ENCODE data around the gene C1QC.

Gene C1QC

GRCh38 chr1:22650089-22650693, 6.8 kb downstream of the C1QC start:
- no peaks in the 10 kb centered on the region for H3K9me3 ChIP-seq (ENCODE audit: control insufficient read depth, insufficient read depth, low read length)
- no peaks in the 10 kb centered on the region for H4K20me1 ChIP-seq (ENCODE audit: control insufficient read depth, insufficient read depth, low read depth, low read length)
- H3K4me2 ChIP-seq (ENCODE audit: low read length), result no peak overlapping the region
- H3K79me2 ChIP-seq (ENCODE audit: control insufficient read depth, low read length), result no peaks in the 10 kb centered on the region
- H3K36me3 ChIP-seq (ENCODE audit: control insufficient read depth, low read length), result no peaks in the 10 kb centered on the region
- no peak overlapping the region for H3K4me3 ChIP-seq (ENCODE audit: low read length)
- H3K9me2 ChIP-seq (replicated peaks; ENCODE audit: control insufficient read depth, low read length), result no peaks in the 10 kb centered on the region
- H3K27ac ChIP-seq (ENCODE audit: low read depth, low read length), result no peak overlapping the region
- H3K4me1 ChIP-seq (ENCODE audit: control insufficient read depth, low read length), result no peaks in the 10 kb centered on the region
- H3K27me3 ChIP-seq (ENCODE audit: control insufficient read depth, low read length), result no peaks in the 10 kb centered on the region
- no peaks in the 10 kb centered on the region for H3F3A ChIP-seq (ENCODE audit: control insufficient read depth, insufficient read depth)
- TF ChIP-seq CTCF (IDR thresholded peaks at IDR 0.05; ENCODE audit: low read depth, low read length, poor library complexity, severe bottlenecking), result no peak
- TF ChIP-seq EZH2phosphoT487 (IDR thresholded peaks at IDR 0.05; ENCODE audit: borderline replicate concordance, low read length), result no peak

- Histone ChIP-seq H3K79me2 (ENCODE audit: control insufficient read depth, low read length) (no peaks in the 10 kb centered on the region), H3K4me2 (ENCODE audit: low read length) (no peak overlapping the region), H3K9me3 (ENCODE audit: control insufficient read depth, insufficient read depth, low read length) (no peaks in the 10 kb centered on the region), H3K4me1 (ENCODE audit: control insufficient read depth, low read length) (no peaks in the 10 kb centered on the region), H3K36me3 (ENCODE audit: control insufficient read depth, low read length) (no peaks in the 10 kb centered on the region), H3K27ac (ENCODE audit: low read depth, low read length) (no peak overlapping the region), H3K9me2 (replicated peaks; ENCODE audit: control insufficient read depth, low read length) (no peaks in the 10 kb centered on the region), H3F3A (ENCODE audit: control insufficient read depth, insufficient read depth) (no peaks in the 10 kb centered on the region), H3K4me3 (ENCODE audit: low read length) (no peak overlapping the region), H4K20me1 (ENCODE audit: control insufficient read depth, insufficient read depth, low read depth, low read length) (no peaks in the 10 kb centered on the region), H3K27me3 (ENCODE audit: control insufficient read depth, low read length) (no peaks in the 10 kb centered on the region)
- TF ChIP-seq EZH2phosphoT487 (IDR thresholded peaks at IDR 0.05; ENCODE audit: borderline replicate concordance, low read length) (no peak), CTCF (IDR thresholded peaks at IDR 0.05; ENCODE audit: low read depth, low read length, poor library complexity, severe bottlenecking) (no peak)
These were observed 8.8 kb downstream of the C1QC start for GRCh38 chr1:22651941-22652856.

GRCh38 chr1:22652881-22653316, 9.5 kb downstream of the C1QC start, which contains the start of gene C1QB:
Gene C1QB, plus strand, starts transcription at chr1:22653236. Its CDS starts 6,227 bp downstream, at chr1:22659463.
- Histone ChIP-seq H3K79me2 (ENCODE audit: control insufficient read depth, low read length) (no peaks in the 10 kb centered on the region), H3K27ac (ENCODE audit: low read depth, low read length) (no peak within 1 kb of the TSS), H3K9me2 (replicated peaks; ENCODE audit: control insufficient read depth, low read length) (no peaks in the 10 kb centered on the region), H3F3A (ENCODE audit: control insufficient read depth, insufficient read depth) (no peaks in the 10 kb centered on the region), H3K4me3 (ENCODE audit: low read length) (no peak within 1 kb of the TSS), H4K20me1 (ENCODE audit: control insufficient read depth, insufficient read depth, low read depth, low read length) (no peaks in the 10 kb centered on the region), H3K27me3 (ENCODE audit: control insufficient read depth, low read length) (no peaks in the 10 kb centered on the region), H3K4me1 (ENCODE audit: control insufficient read depth, low read length) (no peaks in the 10 kb centered on the region), H3K9me3 (ENCODE audit: control insufficient read depth, insufficient read depth, low read length) (no peaks in the 10 kb centered on the region), H3K4me2 (ENCODE audit: low read length) (no peak within 1 kb of the TSS), H3K36me3 (ENCODE audit: control insufficient read depth, low read length) (no peaks in the 10 kb centered on the region)
- TF ChIP-seq EZH2phosphoT487 (IDR thresholded peaks at IDR 0.05; ENCODE audit: borderline replicate concordance, low read length) (no peak), CTCF (IDR thresholded peaks at IDR 0.05; ENCODE audit: low read depth, low read length, poor library complexity, severe bottlenecking) (no peak)
